Measurements from ENCODE around the gene RAPGEF3. TPM values are rescaled to one million over a fixed set of nuclear protein-coding genes. Genes with fewer than 3 reads are reported as not detected.
A peak's percentile ranks its signal among the peaks of the same experiment; 100 is the strongest.

The RAPGEF3 gene
- total RNA-seq, 1 donor from 2014 or later, result 4.9 TPM

DNA sequence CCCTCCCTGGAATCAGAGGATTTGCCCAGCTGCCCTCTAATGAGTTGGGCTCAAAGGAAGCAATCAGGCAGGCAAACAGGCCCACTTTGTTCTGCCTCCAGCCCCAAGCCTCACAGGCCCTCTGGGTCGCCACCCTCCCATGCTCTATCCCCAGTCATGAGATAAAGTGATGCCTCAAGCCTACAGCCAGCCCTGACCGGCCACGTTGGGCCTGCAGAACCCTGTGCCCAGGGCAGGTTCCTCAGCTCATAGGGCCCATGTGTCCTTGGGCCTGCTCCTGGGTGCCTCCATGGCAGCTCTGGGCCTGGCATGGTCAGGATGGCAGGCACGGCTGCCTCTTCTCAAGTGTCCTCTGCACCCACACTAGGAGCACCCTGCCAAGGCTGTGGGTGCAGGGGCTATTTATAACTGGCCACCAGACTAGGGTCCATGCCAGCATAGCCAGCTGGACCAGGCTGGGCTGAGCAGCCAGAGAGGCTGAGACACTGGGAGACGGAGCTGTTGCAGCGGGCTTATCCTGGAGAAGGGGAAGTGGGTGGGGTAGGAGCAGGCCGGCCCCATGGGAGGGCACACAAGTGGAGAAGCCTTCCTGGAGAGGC is 40.8 kb upstream of the RAPGEF3 start:
- DNase-seq (ENCODE audit: extremely low spot score, unreplicated experiment), result no peak
- peaks cover 26% of the 10 kb centered on the region for H3K4me1 Mint-ChIP-seq (ENCODE audit: unreplicated experiment)
- H3K36me3 Mint-ChIP-seq, result no peaks in the 10 kb centered on the region
- no peaks in the 10 kb centered on the region for H3K9me3 Mint-ChIP-seq
- H3K27ac Mint-ChIP-seq, result no peak overlapping the region
- TF ChIP-seq, protein P1, sequence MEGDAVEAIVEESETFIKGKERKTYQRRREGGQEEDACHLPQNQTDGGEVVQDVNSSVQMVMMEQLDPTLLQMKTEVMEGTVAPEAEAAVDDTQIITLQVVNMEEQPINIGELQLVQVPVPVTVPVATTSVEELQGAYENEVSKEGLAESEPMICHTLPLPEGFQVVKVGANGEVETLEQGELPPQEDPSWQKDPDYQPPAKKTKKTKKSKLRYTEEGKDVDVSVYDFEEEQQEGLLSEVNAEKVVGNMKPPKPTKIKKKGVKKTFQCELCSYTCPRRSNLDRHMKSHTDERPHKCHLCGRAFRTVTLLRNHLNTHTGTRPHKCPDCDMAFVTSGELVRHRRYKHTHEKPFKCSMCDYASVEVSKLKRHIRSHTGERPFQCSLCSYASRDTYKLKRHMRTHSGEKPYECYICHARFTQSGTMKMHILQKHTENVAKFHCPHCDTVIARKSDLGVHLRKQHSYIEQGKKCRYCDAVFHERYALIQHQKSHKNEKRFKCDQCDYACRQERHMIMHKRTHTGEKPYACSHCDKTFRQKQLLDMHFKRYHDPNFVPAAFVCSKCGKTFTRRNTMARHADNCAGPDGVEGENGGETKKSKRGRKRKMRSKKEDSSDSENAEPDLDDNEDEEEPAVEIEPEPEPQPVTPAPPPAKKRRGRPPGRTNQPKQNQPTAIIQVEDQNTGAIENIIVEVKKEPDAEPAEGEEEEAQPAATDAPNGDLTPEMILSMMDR (conservative IDR thresholded peaks at IDR 0.05), result no peak
- H3K4me3 Mint-ChIP-seq, result no peak overlapping the region
- H3K27me3 Mint-ChIP-seq, result no peaks in the 10 kb centered on the region

DNA sequence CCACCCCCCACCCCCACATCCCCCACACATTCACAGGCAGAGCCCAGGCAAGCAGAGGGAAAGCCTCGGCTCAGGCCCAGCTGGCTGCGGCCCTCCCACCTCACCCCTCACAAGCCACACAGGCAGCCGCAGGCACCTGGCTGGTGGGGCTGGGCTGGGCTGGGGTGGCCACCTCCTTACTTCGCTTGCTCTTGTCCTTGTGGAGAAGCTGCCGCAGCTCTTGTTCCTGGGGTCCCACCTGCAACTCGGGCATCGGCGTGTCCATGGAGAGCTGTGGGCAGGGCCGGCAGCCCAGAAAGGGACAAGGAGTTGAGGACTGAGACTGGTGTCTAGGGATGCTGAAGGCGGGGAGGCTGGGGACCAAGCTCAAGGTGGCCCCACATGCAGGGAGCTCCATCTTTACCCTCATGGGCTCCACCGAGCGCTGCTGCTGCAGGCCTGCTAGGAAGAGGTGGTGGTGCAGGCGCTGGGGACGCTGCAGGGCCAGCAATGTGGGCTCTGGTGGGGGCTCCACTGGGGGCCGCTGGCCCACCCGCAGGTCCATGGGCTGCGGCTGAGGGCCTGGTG is 39.8 kb upstream of the RAPGEF3 start:
- no peak overlapping the region for H3K4me3 Mint-ChIP-seq
- peaks cover 4% of the 10 kb centered on the region for H3K36me3 Mint-ChIP-seq
- H3K27ac Mint-ChIP-seq, result no peak overlapping the region
- H3K9me3 Mint-ChIP-seq, result no peaks in the 10 kb centered on the region
- no peak for DNase-seq (ENCODE audit: extremely low spot score, unreplicated experiment)
- peaks cover 16% of the 10 kb centered on the region for H3K4me1 Mint-ChIP-seq (ENCODE audit: unreplicated experiment)
- H3K27me3 Mint-ChIP-seq, result no peaks in the 10 kb centered on the region
- TF ChIP-seq, protein P1 (conservative IDR thresholded peaks at IDR 0.05), result no peak

DNA sequence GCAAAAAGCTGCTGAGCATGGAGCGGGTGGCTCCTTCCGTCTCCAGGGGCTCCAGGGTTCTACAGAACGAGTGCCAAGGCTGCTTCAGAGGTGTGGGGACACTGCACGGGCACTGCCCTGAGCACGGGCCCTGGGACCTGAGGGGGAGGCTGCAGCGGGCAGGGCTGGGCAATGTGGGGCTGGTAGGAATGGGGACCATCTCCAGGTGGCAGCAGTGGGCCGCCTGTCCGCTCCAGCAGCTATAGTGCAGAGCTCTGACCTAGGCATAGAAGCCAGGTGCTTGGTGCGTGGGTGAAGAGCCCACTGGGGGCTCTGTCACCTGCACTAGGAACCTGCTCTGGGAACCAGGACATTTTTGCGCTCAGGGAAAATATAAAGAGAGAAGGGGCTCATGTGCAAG is 38.8 kb upstream of the RAPGEF3 start:
- H3K27ac Mint-ChIP-seq, result no peak overlapping the region
- TF ChIP-seq, protein P1 (conservative IDR thresholded peaks at IDR 0.05), result peak; percentile 56
- H3K9me3 Mint-ChIP-seq, result no peaks in the 10 kb centered on the region
- no peaks in the 10 kb centered on the region for H3K27me3 Mint-ChIP-seq
- H3K4me1 Mint-ChIP-seq (ENCODE audit: unreplicated experiment), result peaks cover 12% of the 10 kb centered on the region
- DNase-seq (ENCODE audit: extremely low spot score, unreplicated experiment), result no peak
- peaks cover 8% of the 10 kb centered on the region for H3K36me3 Mint-ChIP-seq
- no peak overlapping the region for H3K4me3 Mint-ChIP-seq

DNA sequence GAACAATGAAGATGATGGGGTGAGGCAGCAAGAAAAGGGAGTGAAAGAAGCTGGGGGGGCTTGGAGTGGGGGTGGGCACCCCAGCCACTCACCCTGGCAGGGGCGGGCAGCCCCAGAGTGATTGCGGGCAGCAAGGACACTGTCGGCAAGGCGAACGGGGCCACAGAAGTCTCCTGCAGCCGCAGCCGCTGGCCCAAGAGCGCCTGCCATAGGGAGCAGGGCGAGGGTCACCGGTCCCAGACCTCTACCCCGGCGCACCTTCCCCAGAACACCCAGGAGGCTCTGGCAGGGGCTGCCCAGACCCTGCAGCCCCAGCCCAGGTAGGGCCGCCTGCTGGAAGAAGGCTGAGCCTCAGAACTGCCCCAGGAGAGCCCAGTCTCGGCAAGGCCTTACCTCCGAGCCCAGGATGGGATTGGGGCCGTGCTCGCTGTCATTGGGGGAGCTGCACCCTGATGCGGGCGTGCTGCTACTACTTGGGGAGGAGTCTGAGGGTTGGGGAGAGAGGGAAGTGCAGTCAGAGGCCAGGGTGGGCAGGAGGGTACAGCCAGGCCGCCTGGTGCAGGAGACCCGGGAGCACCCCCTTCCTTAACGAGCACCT is 37.2 kb upstream of the RAPGEF3 start:
- peaks cover 9% of the 10 kb centered on the region for H3K36me3 Mint-ChIP-seq
- H3K9me3 Mint-ChIP-seq, result no peaks in the 10 kb centered on the region
- DNase-seq (ENCODE audit: extremely low spot score, unreplicated experiment), result no peak
- H3K4me1 Mint-ChIP-seq (ENCODE audit: unreplicated experiment), result peaks cover 2% of the 10 kb centered on the region
- TF ChIP-seq, protein P1 (conservative IDR thresholded peaks at IDR 0.05), result no peak
- no peak overlapping the region for H3K4me3 Mint-ChIP-seq
- H3K27me3 Mint-ChIP-seq, result no peaks in the 10 kb centered on the region
- H3K27ac Mint-ChIP-seq, result no peak overlapping the region

DNA sequence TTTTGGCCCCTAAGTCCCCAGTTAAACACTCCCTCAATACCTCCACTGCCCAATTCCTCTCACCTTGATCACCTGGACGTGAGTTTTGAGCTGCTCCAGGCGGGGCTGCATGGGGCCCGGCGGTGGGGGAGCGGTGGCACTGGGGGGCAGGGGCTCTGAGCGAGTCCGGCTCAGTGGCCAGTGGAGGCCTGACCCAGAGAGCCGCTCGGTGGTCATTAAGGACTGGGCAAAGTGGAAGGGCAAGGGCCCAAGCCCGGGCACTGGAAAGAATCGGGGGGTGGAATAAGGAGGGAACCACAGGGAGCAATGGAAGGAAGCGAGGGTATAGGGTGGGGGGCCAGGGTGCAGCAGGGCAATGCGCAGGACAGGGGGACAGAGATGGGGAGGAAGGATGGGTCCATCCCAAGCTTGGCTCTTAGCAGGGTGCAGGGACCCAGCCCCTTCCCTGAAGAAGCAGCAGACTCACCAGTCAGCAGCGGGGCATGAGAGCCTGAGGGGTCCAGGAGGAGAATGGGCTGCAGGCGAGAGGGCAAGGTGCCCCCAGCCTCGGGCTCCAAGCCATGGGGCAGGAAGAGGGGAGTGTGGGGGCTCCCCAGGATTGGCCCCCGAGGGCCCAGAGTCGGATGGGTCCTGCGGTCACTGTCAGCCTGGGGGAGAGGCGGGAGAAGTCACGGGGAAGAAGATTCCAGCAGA is 36.6 kb upstream of the RAPGEF3 start:
- DNase-seq (ENCODE audit: extremely low spot score, unreplicated experiment), result no peak
- Mint-ChIP-seq H3K27me3 (no peaks in the 10 kb centered on the region), H3K36me3 (peaks cover 9% of the 10 kb centered on the region), H3K4me3 (no peak overlapping the region), H3K4me1 (ENCODE audit: unreplicated experiment) (no peaks in the 10 kb centered on the region), H3K27ac (no peak overlapping the region), H3K9me3 (no peaks in the 10 kb centered on the region)
- TF ChIP-seq, protein P1 (conservative IDR thresholded peaks at IDR 0.05), result no peak

Measured in type B pancreatic cell (in vitro differentiated cells).